HL-60 (cell line): ENCODE data around the gene CLEC18A.

Experiments used
- GABPA ChIP-seq: IDR thresholded peaks from 2 replicates; pipeline ENCODE4 v1.6.1; 2012; ENCODE audit warnings: low read depth
- TF ChIP-seq, protein P1 (sequence below): IDR thresholded peaks from one replicate; pipeline ENCODE4 v1.5.1; 2011; ENCODE audit warnings: low read length, control low read depth, inconsistent platforms; ENCODE audit not compliant: insufficient read depth

DNA sequence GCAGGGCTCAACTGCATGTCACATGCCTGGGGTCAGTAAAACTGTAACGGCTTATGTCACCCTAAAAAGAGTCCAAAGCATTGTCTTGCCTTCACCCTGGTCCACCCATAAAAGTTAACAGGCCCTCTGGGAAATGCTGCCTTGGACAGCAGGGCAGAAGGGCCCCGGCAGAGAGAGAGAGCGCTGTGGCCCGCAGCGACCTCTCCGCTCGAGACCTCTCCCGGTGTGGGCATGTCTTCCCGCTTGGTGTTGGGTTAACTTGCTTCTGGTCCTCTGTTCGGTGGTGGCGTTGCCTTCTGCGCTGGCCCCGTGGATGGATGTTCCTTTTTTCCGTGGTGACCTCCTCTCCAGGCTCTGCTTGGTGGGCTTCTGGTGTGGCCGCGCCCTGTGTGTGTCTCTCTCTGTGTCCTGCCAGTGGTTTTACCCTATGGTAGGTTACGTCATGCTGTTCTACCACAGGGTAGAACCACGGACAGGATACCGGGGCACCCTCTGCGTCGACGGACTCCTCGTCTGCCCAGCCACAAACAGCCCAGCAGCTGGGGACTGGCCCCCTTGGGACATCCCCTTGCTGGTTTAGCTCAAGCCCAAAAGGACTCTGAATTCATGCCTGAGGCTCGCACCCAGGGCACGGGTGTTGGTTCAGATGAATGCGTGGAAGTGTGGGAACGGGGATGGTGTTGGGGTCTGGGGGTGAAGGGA, 18.3 kb upstream of the CLEC18A start:
- TF ChIP-seq, protein P1, sequence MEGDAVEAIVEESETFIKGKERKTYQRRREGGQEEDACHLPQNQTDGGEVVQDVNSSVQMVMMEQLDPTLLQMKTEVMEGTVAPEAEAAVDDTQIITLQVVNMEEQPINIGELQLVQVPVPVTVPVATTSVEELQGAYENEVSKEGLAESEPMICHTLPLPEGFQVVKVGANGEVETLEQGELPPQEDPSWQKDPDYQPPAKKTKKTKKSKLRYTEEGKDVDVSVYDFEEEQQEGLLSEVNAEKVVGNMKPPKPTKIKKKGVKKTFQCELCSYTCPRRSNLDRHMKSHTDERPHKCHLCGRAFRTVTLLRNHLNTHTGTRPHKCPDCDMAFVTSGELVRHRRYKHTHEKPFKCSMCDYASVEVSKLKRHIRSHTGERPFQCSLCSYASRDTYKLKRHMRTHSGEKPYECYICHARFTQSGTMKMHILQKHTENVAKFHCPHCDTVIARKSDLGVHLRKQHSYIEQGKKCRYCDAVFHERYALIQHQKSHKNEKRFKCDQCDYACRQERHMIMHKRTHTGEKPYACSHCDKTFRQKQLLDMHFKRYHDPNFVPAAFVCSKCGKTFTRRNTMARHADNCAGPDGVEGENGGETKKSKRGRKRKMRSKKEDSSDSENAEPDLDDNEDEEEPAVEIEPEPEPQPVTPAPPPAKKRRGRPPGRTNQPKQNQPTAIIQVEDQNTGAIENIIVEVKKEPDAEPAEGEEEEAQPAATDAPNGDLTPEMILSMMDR: no peak
- no peak for TF ChIP-seq GABPA
